Ovary (tissue), 9 donors: ENCODE results near the gene C4orf50. TPM values are rescaled to one million over a fixed set of nuclear protein-coding genes. Genes with fewer than 3 reads are reported as not detected.

Source experiments
- DNase-seq, 5 donors: peaks; one replicate each; pipeline ENCODE4 v3.0.0-alpha.2; 2019 to 2020
- H3K27ac ChIP-seq, 2 donors: fragments of 200-600 bp; one replicate each; pipeline versions ENCODE4 v1.5.1 to v1.8.0; 2019 to 2022
- H3K27me3 ChIP-seq: fragments of 200-600 bp; one replicate; pipeline ENCODE4 v1.8.0; 2022
- H3K36me3 ChIP-seq: fragments of 200-600 bp; sonication (generic); one replicate; pipeline ENCODE4 v1.5.1; 2019
- H3K4me1 ChIP-seq: one replicate; pipeline ENCODE4 v1.8.1; 2013; ENCODE audit warnings: mild to moderate bottlenecking, moderate library complexity; ENCODE audit not compliant: insufficient read depth
- H3K4me3 ChIP-seq: fragments of 200-600 bp; sonication (generic); one replicate; pipeline ENCODE4 v1.5.1; 2017
- H3K9me3 ChIP-seq, 2 donors: fragments of 200-600 bp in 1 of 2; sonication (generic) in 1 of 2; one replicate each; pipeline versions ENCODE4 v1.5.1 to v1.8.1; 2013 to 2019; ENCODE audit warnings: mild to moderate bottlenecking in 1 of 2, moderate library complexity in 1 of 2
- EP300 ChIP-seq: sonication (generic); formaldehyde crosslinking; IDR thresholded peaks from one replicate; pipeline ENCODE4 v1.6.1; 2017; ENCODE audit warnings: antibody characterized with exemption
- POLR2A ChIP-seq: fragments of 450-650 bp; IDR thresholded peaks from one replicate; pipeline ENCODE4 v1.6.1; 2017; ENCODE audit warnings: antibody characterized with exemption, mild to moderate bottlenecking, moderate library complexity
- WGBS, 3 donors: extraction: QIAGEN DNeasy Blood & Tissue Kit in 1 of 3; methylation state at CpG; one replicate each; pipeline versions ENCODE4 v1.1.5 to v1.1.7; 2013 to 2017; 5-methylcytosine and 5-hydroxymethylcytosine counted together
- intact Hi-C, 4 donors: fragments of 100-400 bp; cut with DNase I; formaldehyde crosslinking; loops; one replicate each; pipeline versions ENCODE4 v1.11.0 to v1.15.1; 2022 to 2023
- polyA plus RNA-seq, 2 donors: library from polyadenylated mRNA; stranded (reverse); fragments of 200-250 nt in 1 of 2; fragments of 350-450 nt in 1 of 2; fragmentation: Illumina TruSeq in 1 of 2; extraction: RNeasy Lipid Tissue Mini Kit (QIAGEN cat#74804) in 1 of 2; gene quantifications; one replicate each; pipeline ENCODE4 v1.2.3, GENCODE V29; 2013 to 2014
- total RNA-seq, 7 donors: library from RNA; depleted of rRNA in 2 of 7; stranded (reverse); fragments of >200 nt in 2 of 7; fragmentation: NEBNext Ultra II Directional in 3 of 7; extraction: Animal tissue kit (Norgen Biotek cat#: 25700) in 3 of 7; gene quantifications; one replicate each; pipeline versions ENCODE4 v1.1.0 to v1.2.4, GENCODE V29; 2016 to 2023
- TF ChIP-seq, protein P1 (sequence below), 3 donors: fragments of 450-650 bp in 2 of 3; fragments of 200-600 bp in 1 of 3; IDR thresholded peaks; one replicate each; pipeline versions ENCODE4 v1.5.1 to v1.8.0; 2016 to 2022; ENCODE audit warnings: antibody characterized with exemption in 3 of 3, mild to moderate bottlenecking in 1 of 3
- donor health status: DM: no; HTN: no; CAD: no; lungs with moderate emphysema.
- donor health status: DM: no; HTN: no; CAD: no.
- donor health status: Bipolar disorder and iron deficiency.
- donor health status: DM: yes; HTN: yes; CAD: no.
- donor health status: DM: no; HTN: no; CAD: no.
- donor health status: DM: yes; HTN: yes; CAD: no.

Gene C4orf50
- total and polyA plus RNA-seq, 9 donors: 0.04 to 0.35 (median 0.12) TPM

GRCh38 chr4:5866841-5867813 is 151.1 kb downstream of the C4orf50 start:
- 84 to 86% (median 84%) methylated on average over 10 of the region's 10 CpGs for WGBS, 3 donors
- Histone ChIP-seq H3K36me3 (no peaks in the 10 kb centered on the region), H3K27ac (no peak overlapping the region), H3K9me3 (no peaks in the 10 kb centered on the region), H3K27me3 (no peaks in the 10 kb centered on the region), H3K4me3 (no peak overlapping the region), H3K4me1 (peaks cover 2% of the 10 kb centered on the region)
- intact Hi-C loops: no loop called here
- DNase-seq: no peak
- TF ChIP-seq POLR2A (no peak), EP300 (no peak)
- TF ChIP-seq, protein P1, sequence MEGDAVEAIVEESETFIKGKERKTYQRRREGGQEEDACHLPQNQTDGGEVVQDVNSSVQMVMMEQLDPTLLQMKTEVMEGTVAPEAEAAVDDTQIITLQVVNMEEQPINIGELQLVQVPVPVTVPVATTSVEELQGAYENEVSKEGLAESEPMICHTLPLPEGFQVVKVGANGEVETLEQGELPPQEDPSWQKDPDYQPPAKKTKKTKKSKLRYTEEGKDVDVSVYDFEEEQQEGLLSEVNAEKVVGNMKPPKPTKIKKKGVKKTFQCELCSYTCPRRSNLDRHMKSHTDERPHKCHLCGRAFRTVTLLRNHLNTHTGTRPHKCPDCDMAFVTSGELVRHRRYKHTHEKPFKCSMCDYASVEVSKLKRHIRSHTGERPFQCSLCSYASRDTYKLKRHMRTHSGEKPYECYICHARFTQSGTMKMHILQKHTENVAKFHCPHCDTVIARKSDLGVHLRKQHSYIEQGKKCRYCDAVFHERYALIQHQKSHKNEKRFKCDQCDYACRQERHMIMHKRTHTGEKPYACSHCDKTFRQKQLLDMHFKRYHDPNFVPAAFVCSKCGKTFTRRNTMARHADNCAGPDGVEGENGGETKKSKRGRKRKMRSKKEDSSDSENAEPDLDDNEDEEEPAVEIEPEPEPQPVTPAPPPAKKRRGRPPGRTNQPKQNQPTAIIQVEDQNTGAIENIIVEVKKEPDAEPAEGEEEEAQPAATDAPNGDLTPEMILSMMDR (IDR thresholded peaks at IDR 0.05): no peak

- TF ChIP-seq, protein P1 (IDR thresholded peaks at IDR 0.05): no peak
- no peak for TF ChIP-seq EP300
- no peak for TF ChIP-seq POLR2A
- Histone ChIP-seq H3K4me1 (peaks cover 2% of the 10 kb centered on the region), H3K4me3 (no peak overlapping the region), H3K9me3 (no peaks in the 10 kb centered on the region), H3K27ac (no peak overlapping the region), H3K27me3 (no peaks in the 10 kb centered on the region), H3K36me3 (no peaks in the 10 kb centered on the region)
- WGBS, 3 donors: 79 to 86% (median 82%) methylated on average over 12 of the region's 12 CpGs
- intact Hi-C loops: no loop called here
- no peak for DNase-seq
These were observed 152.2 kb downstream of the C4orf50 start for GRCh38 chr4:5865896-5866599.

- Histone ChIP-seq H3K4me1 (no peaks in the 10 kb centered on the region), H3K36me3 (no peaks in the 10 kb centered on the region), H3K27ac (no peak overlapping the region), H3K4me3 (no peak overlapping the region), H3K27me3 (no peaks in the 10 kb centered on the region), H3K9me3 (no peaks in the 10 kb centered on the region)
- TF ChIP-seq EP300 (no peak), POLR2A (no peak)
- TF ChIP-seq, protein P1 (IDR thresholded peaks at IDR 0.05): no peak
- DNase-seq: no peak
- intact Hi-C loops: no loop called here
- 52 to 55% (median 53%) methylated on average over 15 of the region's 15 CpGs for WGBS, 3 donors
These were observed 154.6 kb downstream of the C4orf50 start for GRCh38 chr4:5863461-5864113.

- 89 to 93% (median 90%) methylated on average over 16 of the region's 16 CpGs for WGBS, 3 donors
- TF ChIP-seq EP300: no peak
- no peak for TF ChIP-seq POLR2A
- TF ChIP-seq, protein P1 (IDR thresholded peaks at IDR 0.05): no peak
- Histone ChIP-seq H3K27me3 (no peaks in the 10 kb centered on the region), H3K36me3 (no peaks in the 10 kb centered on the region), H3K27ac (no peak overlapping the region), H3K4me3 (no peak overlapping the region), H3K4me1 (no peaks in the 10 kb centered on the region), H3K9me3 (no peaks in the 10 kb centered on the region)
- DNase-seq: no peak
- intact Hi-C loops: no loop called here
These were observed 160.0 kb downstream of the C4orf50 start for GRCh38 chr4:5858020-5858769.
